ENCODE results near the gene SLC25A29. TPM values are rescaled to one million over a fixed set of nuclear protein-coding genes. Genes with fewer than 3 reads are reported as not detected.

Gene SLC25A29
- total and polyA plus RNA-seq, 2 donors: 19.4 to 90.3 TPM

DNA sequence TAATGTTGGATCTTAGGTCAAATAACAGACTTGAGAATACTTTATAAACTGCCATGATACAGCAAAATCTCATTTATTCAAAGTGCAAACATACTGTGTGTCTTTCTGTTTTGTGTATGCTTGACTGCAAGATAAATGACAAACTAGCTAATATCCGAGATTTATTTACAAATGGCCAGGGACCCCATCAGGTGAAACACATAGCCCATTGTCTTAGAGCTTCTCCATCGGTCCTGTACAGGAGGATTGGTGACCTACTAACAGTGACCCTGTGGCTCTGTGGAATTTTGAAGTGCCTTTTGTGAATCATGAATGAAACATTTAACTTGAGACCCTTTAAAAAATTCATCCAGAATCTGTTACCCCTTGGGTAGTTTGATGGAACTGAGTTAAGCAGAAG lies 27.1 kb downstream of the SLC25A29 start:
- WGBS: 98% methylated on average over 2 of the region's 2 CpGs
- H3K36me3 ChIP-seq (ENCODE audit: control insufficient read depth in 2 of 2, insufficient read depth in 2 of 2, low read length in 1 of 2): peaks cover 37 to 54% of the 10 kb centered on the region in 2 donors
- H3K4me3 ChIP-seq (ENCODE audit: low read length in 2 of 2): no peak overlapping the region
- no peak for DNase-seq (ENCODE audit: low read depth in 6 of 9, low spot score in 9 of 9)
- H3K27me3 ChIP-seq (ENCODE audit: control insufficient read depth in 2 of 2, insufficient read depth in 1 of 2, low read length in 1 of 2): no peaks in the 10 kb centered on the region
- no peaks in the 10 kb centered on the region for H3K9me3 ChIP-seq (ENCODE audit: control insufficient read depth in 2 of 2, insufficient read depth in 1 of 2, low read length in 1 of 2)
- peaks cover 0 to 6% of the 10 kb centered on the region in 2 donors for H3K4me1 ChIP-seq (ENCODE audit: control insufficient read depth in 2 of 2, insufficient read depth in 2 of 2, low read length in 2 of 2)
- no peak overlapping the region for H3K27ac ChIP-seq (ENCODE audit: low read depth in 1 of 2, low read length in 1 of 2)

- H3K27ac ChIP-seq (ENCODE audit: low read depth in 1 of 2, low read length in 1 of 2): no peak overlapping the region
- H3K27me3 ChIP-seq (ENCODE audit: control insufficient read depth in 2 of 2, insufficient read depth in 1 of 2, low read length in 1 of 2): no peaks in the 10 kb centered on the region
- WGBS: 55% methylated on average over 8 of the region's 8 CpGs
- peaks cover 0 to 6% of the 10 kb centered on the region in 2 donors for H3K4me1 ChIP-seq (ENCODE audit: control insufficient read depth in 2 of 2, insufficient read depth in 2 of 2, low read length in 2 of 2)
- DNase-seq (ENCODE audit: low read depth in 6 of 9, low spot score in 9 of 9): no peak
- H3K9me3 ChIP-seq (ENCODE audit: control insufficient read depth in 2 of 2, insufficient read depth in 1 of 2, low read length in 1 of 2): no peaks in the 10 kb centered on the region
- peaks cover 37 to 57% of the 10 kb centered on the region in 2 donors for H3K36me3 ChIP-seq (ENCODE audit: control insufficient read depth in 2 of 2, insufficient read depth in 2 of 2, low read length in 1 of 2)
- H3K4me3 ChIP-seq (ENCODE audit: low read length in 2 of 2): no peak overlapping the region
These were observed 27.5 kb downstream of the SLC25A29 start for GRCh38 chr14:100278702-100279101.

DNA sequence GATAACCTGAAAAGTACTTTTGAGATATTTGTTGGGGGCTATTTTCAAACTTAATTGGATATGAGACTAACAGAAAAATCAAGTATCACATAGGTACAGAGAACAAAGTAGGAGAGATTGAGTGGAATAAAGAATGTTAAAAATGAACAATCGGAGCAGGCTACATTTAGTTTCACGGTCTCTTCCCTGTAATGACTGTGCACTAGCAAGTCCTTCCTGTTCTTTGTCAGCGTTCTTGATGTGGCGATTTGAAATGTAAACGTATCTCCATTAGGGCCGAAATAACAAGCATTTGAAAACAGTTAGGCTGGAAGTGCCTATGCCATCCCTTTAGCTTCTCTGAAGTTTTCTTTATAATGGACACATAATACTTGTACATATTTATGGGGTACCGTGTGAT lies 31.0 kb downstream of the SLC25A29 start:
- no peaks in the 10 kb centered on the region for H3K4me1 ChIP-seq (ENCODE audit: control insufficient read depth in 2 of 2, insufficient read depth in 2 of 2, low read length in 2 of 2)
- H3K27ac ChIP-seq (ENCODE audit: low read depth in 1 of 2, low read length in 1 of 2): no peak overlapping the region
- no peak overlapping the region for H3K4me3 ChIP-seq (ENCODE audit: low read length in 2 of 2)
- H3K36me3 ChIP-seq (ENCODE audit: control insufficient read depth in 2 of 2, insufficient read depth in 2 of 2, low read length in 1 of 2): peaks cover 21 to 48% of the 10 kb centered on the region in 2 donors
- H3K9me3 ChIP-seq (ENCODE audit: control insufficient read depth in 2 of 2, insufficient read depth in 1 of 2, low read length in 1 of 2): no peaks in the 10 kb centered on the region
- 67% methylated on average over 7 of the region's 7 CpGs for WGBS
- no peaks in the 10 kb centered on the region for H3K27me3 ChIP-seq (ENCODE audit: control insufficient read depth in 2 of 2, insufficient read depth in 1 of 2, low read length in 1 of 2)
- no peak for DNase-seq (ENCODE audit: low read depth in 6 of 9, low spot score in 9 of 9)

DNA sequence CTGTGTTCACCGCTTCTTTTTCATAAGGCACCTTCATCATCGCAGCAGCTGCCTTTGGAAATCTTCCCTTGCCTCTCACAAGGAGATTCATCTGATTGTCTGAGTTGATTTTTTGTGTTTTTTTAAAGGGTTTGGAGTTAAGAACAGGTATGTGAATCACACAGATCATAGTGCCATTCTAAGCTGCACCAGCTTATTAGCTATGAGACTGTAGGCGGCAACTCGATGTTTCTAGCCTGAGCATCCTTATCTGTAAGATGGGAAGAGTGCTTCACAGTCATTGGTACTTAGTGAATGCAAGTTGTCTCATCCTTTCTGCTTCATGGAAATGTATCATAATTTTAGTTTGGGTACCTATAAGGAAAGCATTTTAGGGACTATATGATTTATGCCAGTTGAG lies 32.0 kb downstream of the SLC25A29 start:
- DNase-seq (ENCODE audit: low read depth in 6 of 9, low spot score in 9 of 9): no peak
- 98% methylated on average over 4 of the region's 4 CpGs for WGBS
- H3K4me3 ChIP-seq (ENCODE audit: low read length in 2 of 2): no peak overlapping the region
- no peaks in the 10 kb centered on the region for H3K4me1 ChIP-seq (ENCODE audit: control insufficient read depth in 2 of 2, insufficient read depth in 2 of 2, low read length in 2 of 2)
- peaks cover 17 to 44% of the 10 kb centered on the region in 2 donors for H3K36me3 ChIP-seq (ENCODE audit: control insufficient read depth in 2 of 2, insufficient read depth in 2 of 2, low read length in 1 of 2)
- H3K27ac ChIP-seq (ENCODE audit: low read depth in 1 of 2, low read length in 1 of 2): no peak overlapping the region
- no peaks in the 10 kb centered on the region for H3K9me3 ChIP-seq (ENCODE audit: control insufficient read depth in 2 of 2, insufficient read depth in 1 of 2, low read length in 1 of 2)
- H3K27me3 ChIP-seq (ENCODE audit: control insufficient read depth in 2 of 2, insufficient read depth in 1 of 2, low read length in 1 of 2): no peaks in the 10 kb centered on the region

DNA sequence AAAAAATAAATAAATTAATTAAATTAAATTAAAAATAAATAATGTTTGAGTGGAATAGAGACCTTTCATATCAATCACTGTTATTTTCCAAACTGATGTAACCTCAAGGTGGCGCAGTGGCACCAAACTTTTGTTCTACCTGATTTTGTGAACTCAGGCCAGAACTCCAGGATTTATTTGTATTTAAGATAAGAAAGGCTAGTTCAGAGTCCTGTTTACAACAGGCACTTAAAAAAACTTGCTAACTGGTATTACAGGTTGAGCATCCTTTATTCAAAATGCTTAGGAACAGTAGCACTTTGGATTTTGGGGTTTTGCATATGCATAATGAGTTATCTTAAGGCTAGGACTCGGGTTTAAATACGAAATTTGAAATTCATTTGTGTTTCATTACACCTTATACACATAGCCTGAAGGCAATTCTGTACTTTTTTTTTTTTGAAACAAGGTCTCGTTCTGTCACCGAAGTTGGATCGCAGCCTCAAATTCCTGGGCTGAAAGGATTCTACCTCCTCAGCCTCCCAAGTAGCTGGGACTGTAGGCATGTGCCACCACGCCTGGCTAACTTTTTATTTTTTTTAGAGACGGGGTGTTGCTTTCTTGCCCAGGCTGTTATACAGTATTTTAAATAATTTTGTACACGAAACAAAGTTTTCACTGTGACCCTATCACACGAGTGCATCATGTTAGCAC lies 34.9 kb downstream of the SLC25A29 start:
- WGBS: 96% methylated on average over 10 of the region's 10 CpGs

DNA sequence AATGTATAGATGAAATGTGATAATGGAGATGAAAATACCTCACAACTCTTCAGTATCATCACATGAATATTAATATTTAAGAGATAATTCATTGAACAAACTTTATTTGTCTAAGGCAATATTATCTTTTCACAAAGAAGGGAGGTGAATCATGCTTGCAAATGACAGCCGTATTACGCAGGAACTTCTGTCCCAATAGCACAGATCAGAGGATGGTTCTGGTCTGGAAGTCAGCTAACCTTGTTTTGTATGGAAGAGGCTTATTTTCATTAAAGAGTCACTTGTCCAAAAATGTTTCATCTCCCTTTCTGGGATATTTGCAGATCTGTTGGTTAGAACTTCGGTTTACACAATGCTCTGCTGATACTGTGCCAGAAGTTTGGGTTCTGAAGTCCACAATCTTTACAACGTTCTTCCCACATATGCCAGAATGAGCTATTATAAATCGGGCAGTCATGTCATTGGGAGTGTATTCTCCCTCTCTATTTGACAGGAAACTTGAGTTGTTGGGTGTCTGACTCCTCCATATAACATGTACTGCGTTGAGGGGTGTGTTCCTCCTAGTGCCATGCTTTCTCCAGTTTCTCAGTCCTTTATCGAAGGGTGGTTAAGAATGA lies 37.5 kb downstream of the SLC25A29 start:
- no peak for DNase-seq (ENCODE audit: low read depth in 6 of 9, low spot score in 9 of 9)
- WGBS: 93% methylated on average over 7 of the region's 7 CpGs
- H3K4me1 ChIP-seq (ENCODE audit: control insufficient read depth in 2 of 2, insufficient read depth in 2 of 2, low read length in 2 of 2): no peaks in the 10 kb centered on the region

More for the DNA sequence above, 34.9 kb downstream of the SLC25A29 start:
- H3K4me3 ChIP-seq (ENCODE audit: low read length in 2 of 2): no peak overlapping the region
- H3K27ac ChIP-seq (ENCODE audit: low read depth in 1 of 2, low read length in 1 of 2): no peak overlapping the region
- H3K27me3 ChIP-seq (ENCODE audit: control insufficient read depth in 2 of 2, insufficient read depth in 1 of 2, low read length in 1 of 2): no peaks in the 10 kb centered on the region
- no peaks in the 10 kb centered on the region for H3K4me1 ChIP-seq (ENCODE audit: control insufficient read depth in 2 of 2, insufficient read depth in 2 of 2, low read length in 2 of 2)
- DNase-seq (ENCODE audit: low read depth in 6 of 9, low spot score in 9 of 9): peak in 1 of 9 donors; percentile 34
- peaks cover 23 to 41% of the 10 kb centered on the region in 2 donors for H3K36me3 ChIP-seq (ENCODE audit: control insufficient read depth in 2 of 2, insufficient read depth in 2 of 2, low read length in 1 of 2)
- no peaks in the 10 kb centered on the region for H3K9me3 ChIP-seq (ENCODE audit: control insufficient read depth in 2 of 2, insufficient read depth in 1 of 2, low read length in 1 of 2)

DNA sequence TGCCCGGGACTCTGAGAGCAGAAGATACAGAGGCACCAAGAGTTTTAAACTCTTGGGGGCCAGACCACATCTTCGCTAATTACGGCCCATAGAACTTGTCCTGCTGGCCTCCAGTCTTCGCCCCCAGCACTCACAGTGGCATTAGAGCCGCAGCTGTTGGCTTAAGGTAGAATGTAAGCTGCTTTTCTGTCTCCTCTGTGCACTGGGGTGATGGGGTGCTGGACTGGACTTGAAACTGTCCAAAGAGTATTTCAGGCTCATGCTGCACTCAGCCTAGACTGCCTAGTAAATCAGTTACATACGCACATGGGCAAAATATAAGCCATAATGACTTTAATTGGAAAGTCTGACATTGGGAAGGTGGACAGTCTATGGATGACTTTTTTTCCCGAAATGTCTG lies 38.3 kb downstream of the SLC25A29 start:
- Histone ChIP-seq H3K36me3 (ENCODE audit: control insufficient read depth in 2 of 2, insufficient read depth in 2 of 2, low read length in 1 of 2) (peaks cover 45 to 46% of the 10 kb centered on the region in 2 donors), H3K9me3 (ENCODE audit: control insufficient read depth in 2 of 2, insufficient read depth in 1 of 2, low read length in 1 of 2) (no peaks in the 10 kb centered on the region), H3K4me1 (ENCODE audit: control insufficient read depth in 2 of 2, insufficient read depth in 2 of 2, low read length in 2 of 2) (no peaks in the 10 kb centered on the region), H3K4me3 (ENCODE audit: low read length in 2 of 2) (no peak overlapping the region), H3K27me3 (ENCODE audit: control insufficient read depth in 2 of 2, insufficient read depth in 1 of 2, low read length in 1 of 2) (no peaks in the 10 kb centered on the region), H3K27ac (ENCODE audit: low read depth in 1 of 2, low read length in 1 of 2) (no peak overlapping the region)
- no peak for DNase-seq (ENCODE audit: low read depth in 6 of 9, low spot score in 9 of 9)
- 93% methylated on average over 7 of the region's 7 CpGs for WGBS

More for the DNA sequence above, 37.5 kb downstream of the SLC25A29 start:
- H3K9me3 ChIP-seq (ENCODE audit: control insufficient read depth in 2 of 2, insufficient read depth in 1 of 2, low read length in 1 of 2): no peaks in the 10 kb centered on the region
- no peaks in the 10 kb centered on the region for H3K27me3 ChIP-seq (ENCODE audit: control insufficient read depth in 2 of 2, insufficient read depth in 1 of 2, low read length in 1 of 2)
- no peak overlapping the region for H3K27ac ChIP-seq (ENCODE audit: low read depth in 1 of 2, low read length in 1 of 2)
- H3K4me3 ChIP-seq (ENCODE audit: low read length in 2 of 2): no peak overlapping the region
- H3K36me3 ChIP-seq (ENCODE audit: control insufficient read depth in 2 of 2, insufficient read depth in 2 of 2, low read length in 1 of 2): peaks cover 37 to 40% of the 10 kb centered on the region in 2 donors

GRCh38 chr14:100263141-100263540 lies 43.1 kb downstream of the SLC25A29 start:
- DNase-seq (ENCODE audit: low read depth in 6 of 9, low spot score in 9 of 9): no peak
- Histone ChIP-seq H3K9me3 (ENCODE audit: control insufficient read depth in 2 of 2, insufficient read depth in 1 of 2, low read length in 1 of 2) (no peaks in the 10 kb centered on the region), H3K36me3 (ENCODE audit: control insufficient read depth in 2 of 2, insufficient read depth in 2 of 2, low read length in 1 of 2) (peaks cover 47 to 56% of the 10 kb centered on the region in 2 donors), H3K27me3 (ENCODE audit: control insufficient read depth in 2 of 2, insufficient read depth in 1 of 2, low read length in 1 of 2) (no peaks in the 10 kb centered on the region), H3K4me3 (ENCODE audit: low read length in 2 of 2) (no peak overlapping the region), H3K4me1 (ENCODE audit: control insufficient read depth in 2 of 2, insufficient read depth in 2 of 2, low read length in 2 of 2) (no peaks in the 10 kb centered on the region), H3K27ac (ENCODE audit: low read depth in 1 of 2, low read length in 1 of 2) (no peak overlapping the region)
- 94% methylated on average over 3 of the region's 3 CpGs for WGBS

GRCh38 chr14:100262545-100262944 lies 43.7 kb downstream of the SLC25A29 start:
- 96% methylated on average over 5 of the region's 5 CpGs for WGBS
- no peak overlapping the region for H3K4me3 ChIP-seq (ENCODE audit: low read length in 2 of 2)
- H3K9me3 ChIP-seq (ENCODE audit: control insufficient read depth in 2 of 2, insufficient read depth in 1 of 2, low read length in 1 of 2): no peaks in the 10 kb centered on the region
- no peaks in the 10 kb centered on the region for H3K4me1 ChIP-seq (ENCODE audit: control insufficient read depth in 2 of 2, insufficient read depth in 2 of 2, low read length in 2 of 2)
- H3K27ac ChIP-seq (ENCODE audit: low read depth in 1 of 2, low read length in 1 of 2): no peak overlapping the region
- no peak for DNase-seq (ENCODE audit: low read depth in 6 of 9, low spot score in 9 of 9)
- H3K27me3 ChIP-seq (ENCODE audit: control insufficient read depth in 2 of 2, insufficient read depth in 1 of 2, low read length in 1 of 2): no peaks in the 10 kb centered on the region
- H3K36me3 ChIP-seq (ENCODE audit: control insufficient read depth in 2 of 2, insufficient read depth in 2 of 2, low read length in 1 of 2): peaks cover 41 to 53% of the 10 kb centered on the region in 2 donors

Data from thymus (tissue), 11 donors.